ENCODE measurements around the gene HERC2. TPM values are rescaled to one million over a fixed set of nuclear protein-coding genes. Genes with fewer than 3 reads are reported as not detected.

HERC2 gene
- total RNA-seq, 1 experiment from 2014 or later = 69.2 TPM

DNA sequence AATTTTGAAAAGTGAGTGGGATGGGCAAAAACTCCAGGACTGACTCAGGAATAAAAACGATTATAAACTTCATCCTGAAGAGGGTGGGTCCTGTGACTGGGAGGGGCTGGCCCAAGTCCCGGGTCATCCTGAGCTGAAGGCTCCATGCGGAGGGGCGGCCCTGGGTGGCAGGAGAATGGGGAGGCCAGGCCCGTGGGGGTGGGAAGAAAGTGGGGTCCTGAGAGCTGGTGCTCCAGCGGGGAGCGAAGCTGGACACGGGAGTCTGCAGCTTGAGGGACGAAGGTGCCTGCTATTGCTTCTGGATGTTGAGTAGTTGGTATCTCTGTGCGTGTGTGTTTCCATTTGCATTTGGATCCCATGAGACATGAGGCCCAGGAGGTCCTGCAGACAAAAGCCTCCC lies 218.1 kb downstream of the HERC2 start:
- Histone ChIP-seq H3K23ac (ENCODE audit: insufficient read length, low read depth, low read length) (no peak overlapping the region), H3K18ac (ENCODE audit: insufficient read length, low read depth, low read length) (no peak overlapping the region), H3K79me2 (ENCODE audit: insufficient read depth, low read length) (no peaks in the 10 kb centered on the region), H4K91ac (ENCODE audit: insufficient read length, low read depth, low read length) (no peak overlapping the region), H4K20me1 (ENCODE audit: control insufficient read depth, insufficient read depth, insufficient read length) (no peaks in the 10 kb centered on the region), H3K9ac (ENCODE audit: extremely low read depth, insufficient read length, low read length) (no peak overlapping the region), H4K5ac (ENCODE audit: insufficient read length, low read depth, low read length) (no peak overlapping the region), H3K27ac (ENCODE audit: insufficient read length, low read depth, low read length) (no peak overlapping the region), H3T11ph (ENCODE audit: low read length) (no peak overlapping the region), H3K4me1 (ENCODE audit: insufficient read depth, low read length) (no peaks in the 10 kb centered on the region; the same call in 1 of the 2 replicates), H2BK120ac (ENCODE audit: low read depth, low read length, poor library complexity, severe bottlenecking) (no peak overlapping the region), H3K79me1 (ENCODE audit: insufficient read depth, low read depth, low read length, poor library complexity, severe bottlenecking) (no peaks in the 10 kb centered on the region), H3K27me3 (ENCODE audit: insufficient read depth, low read length) (peaks cover 37% of the 10 kb centered on the region; the same call in 1 of the 2 replicates), H3K23me2 (ENCODE audit: insufficient read length, low read depth, low read length, poor library complexity, severe bottlenecking) (peaks cover 14% of the 10 kb centered on the region), H4K8ac (replicated peaks; ENCODE audit: insufficient read length, low read depth, low read length) (no peak overlapping the region), H2BK12ac (ENCODE audit: insufficient read length, low read depth, low read length) (no peak overlapping the region), H2AFZ (ENCODE audit: low read length) (no peak overlapping the region), H3K9me3 (ENCODE audit: control insufficient read depth, low read depth, low read length) (no peaks in the 10 kb centered on the region), H2BK20ac (ENCODE audit: low read depth, low read length, poor library complexity, severe bottlenecking) (no peak overlapping the region), H2BK15ac (ENCODE audit: low read depth, low read length) (no peak overlapping the region), H2BK5ac (ENCODE audit: insufficient read length, low read length) (no peak overlapping the region), H3K56ac (ENCODE audit: insufficient read length, low read depth, low read length) (no peak overlapping the region), H2AK5ac (ENCODE audit: insufficient read length, low read length) (no peak overlapping the region), H3K4ac (ENCODE audit: low read depth, low read length) (no peak overlapping the region), H3K4me2 (ENCODE audit: insufficient read depth, insufficient read length, low read length) (no peak overlapping the region), H3K14ac (ENCODE audit: insufficient read depth, low read length) (no peak overlapping the region)
- Mint-ChIP-seq H3K4me3 (no peak overlapping the region), H3K9me3 (peaks cover 4 to 5% of the 10 kb centered on the region in 2 experiments), H3K36me3 (ENCODE audit: insufficient read depth in 1 of 3, low read depth in 3 of 3) (peaks cover 0 to 5% (median 0%) of the 10 kb centered on the region in 3 experiments; a peak in 1 of 7 replicates), H3K27ac (no peak overlapping the region), H3K4me1 (peaks cover 17 to 23% of the 10 kb centered on the region in 2 experiments), H3K27me3 (ENCODE audit: low read depth) (peaks cover 83% of the 10 kb centered on the region)
- no CpG with 5 or more reads among the region's 10 CpGs for WGBS (ENCODE audit: extremely low coverage, insufficient read length, low lambda C conversion rate)
- DNase-seq = no peak
- TF ChIP-seq, protein P1, sequence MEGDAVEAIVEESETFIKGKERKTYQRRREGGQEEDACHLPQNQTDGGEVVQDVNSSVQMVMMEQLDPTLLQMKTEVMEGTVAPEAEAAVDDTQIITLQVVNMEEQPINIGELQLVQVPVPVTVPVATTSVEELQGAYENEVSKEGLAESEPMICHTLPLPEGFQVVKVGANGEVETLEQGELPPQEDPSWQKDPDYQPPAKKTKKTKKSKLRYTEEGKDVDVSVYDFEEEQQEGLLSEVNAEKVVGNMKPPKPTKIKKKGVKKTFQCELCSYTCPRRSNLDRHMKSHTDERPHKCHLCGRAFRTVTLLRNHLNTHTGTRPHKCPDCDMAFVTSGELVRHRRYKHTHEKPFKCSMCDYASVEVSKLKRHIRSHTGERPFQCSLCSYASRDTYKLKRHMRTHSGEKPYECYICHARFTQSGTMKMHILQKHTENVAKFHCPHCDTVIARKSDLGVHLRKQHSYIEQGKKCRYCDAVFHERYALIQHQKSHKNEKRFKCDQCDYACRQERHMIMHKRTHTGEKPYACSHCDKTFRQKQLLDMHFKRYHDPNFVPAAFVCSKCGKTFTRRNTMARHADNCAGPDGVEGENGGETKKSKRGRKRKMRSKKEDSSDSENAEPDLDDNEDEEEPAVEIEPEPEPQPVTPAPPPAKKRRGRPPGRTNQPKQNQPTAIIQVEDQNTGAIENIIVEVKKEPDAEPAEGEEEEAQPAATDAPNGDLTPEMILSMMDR (conservative IDR thresholded peaks at IDR 0.05) = no peak

Measured in H9 (cell line).